ENCODE data around the gene CERKL. TPM values are rescaled to one million over a fixed set of nuclear protein-coding genes. Genes with fewer than 3 reads are reported as not detected.

CERKL gene
- total RNA-seq, 1 donor from 2014 or later, result not detected

DNA sequence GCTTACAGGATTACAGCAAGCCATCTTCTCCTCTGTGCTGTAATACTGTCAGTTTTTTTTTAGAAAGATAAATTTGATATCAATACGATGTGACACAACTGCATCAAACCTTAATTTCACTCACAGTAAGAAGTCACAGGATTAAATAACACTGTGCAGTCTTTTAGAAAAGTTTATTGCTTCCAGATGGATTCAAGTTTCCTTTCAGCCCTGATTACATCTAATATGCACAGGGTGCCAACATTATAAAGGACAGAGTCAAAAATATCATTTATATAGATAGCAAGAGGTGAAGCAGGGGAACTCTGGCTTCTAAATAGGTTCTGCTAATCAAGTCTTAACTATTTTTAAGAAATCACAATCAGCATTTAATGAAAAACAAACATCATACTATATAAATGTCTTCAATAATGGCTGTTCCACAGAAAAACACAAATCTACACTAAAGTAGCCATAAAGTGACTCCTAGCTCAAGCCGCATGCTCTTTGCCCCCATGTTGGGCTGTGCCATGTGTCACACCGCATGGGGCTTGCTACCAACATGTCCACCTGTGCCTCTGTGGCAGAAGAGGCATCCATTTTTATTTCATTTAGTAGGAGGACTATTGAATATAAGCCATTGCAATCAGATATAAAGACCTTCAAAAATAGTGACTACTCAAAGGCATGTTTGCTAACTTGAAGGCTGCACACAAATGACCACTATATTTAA, 35.0 kb downstream of the CERKL start:
- Histone ChIP-seq H3K9ac (no peak overlapping the region), H3K36me3 (no peaks in the 10 kb centered on the region), H2AFZ (replicated peaks) (no peak overlapping the region), H3K4me1 (no peaks in the 10 kb centered on the region), H3K27me3 (no peaks in the 10 kb centered on the region), H3K79me2 (ENCODE audit: low read depth) (no peaks in the 10 kb centered on the region), H3K27ac (no peak overlapping the region), H3F3A (ENCODE audit: low read depth) (no peaks in the 10 kb centered on the region), H3K9me3 (ENCODE audit: low read depth) (no peaks in the 10 kb centered on the region), H3K4me2 (no peak overlapping the region), H3K4me3 (no peak overlapping the region), H4K20me1 (ENCODE audit: low read depth) (no peaks in the 10 kb centered on the region)
- TF ChIP-seq EZH2phosphoT487 (IDR thresholded peaks at IDR 0.05) (no peak), EZH2 (IDR thresholded peaks at IDR 0.05) (no peak)
- TF ChIP-seq, protein P1, sequence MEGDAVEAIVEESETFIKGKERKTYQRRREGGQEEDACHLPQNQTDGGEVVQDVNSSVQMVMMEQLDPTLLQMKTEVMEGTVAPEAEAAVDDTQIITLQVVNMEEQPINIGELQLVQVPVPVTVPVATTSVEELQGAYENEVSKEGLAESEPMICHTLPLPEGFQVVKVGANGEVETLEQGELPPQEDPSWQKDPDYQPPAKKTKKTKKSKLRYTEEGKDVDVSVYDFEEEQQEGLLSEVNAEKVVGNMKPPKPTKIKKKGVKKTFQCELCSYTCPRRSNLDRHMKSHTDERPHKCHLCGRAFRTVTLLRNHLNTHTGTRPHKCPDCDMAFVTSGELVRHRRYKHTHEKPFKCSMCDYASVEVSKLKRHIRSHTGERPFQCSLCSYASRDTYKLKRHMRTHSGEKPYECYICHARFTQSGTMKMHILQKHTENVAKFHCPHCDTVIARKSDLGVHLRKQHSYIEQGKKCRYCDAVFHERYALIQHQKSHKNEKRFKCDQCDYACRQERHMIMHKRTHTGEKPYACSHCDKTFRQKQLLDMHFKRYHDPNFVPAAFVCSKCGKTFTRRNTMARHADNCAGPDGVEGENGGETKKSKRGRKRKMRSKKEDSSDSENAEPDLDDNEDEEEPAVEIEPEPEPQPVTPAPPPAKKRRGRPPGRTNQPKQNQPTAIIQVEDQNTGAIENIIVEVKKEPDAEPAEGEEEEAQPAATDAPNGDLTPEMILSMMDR (IDR thresholded peaks at IDR 0.05), result no peak
- no peak overlapping the region for H3K27ac Mint-ChIP-seq
- no peak overlapping the region for H3K4me3 Mint-ChIP-seq
- no peaks in the 10 kb centered on the region for H3K4me1 Mint-ChIP-seq
- peaks cover 6% of the 10 kb centered on the region for H3K27me3 Mint-ChIP-seq (ENCODE audit: insufficient read depth, low read depth)
- H3K36me3 Mint-ChIP-seq, result no peaks in the 10 kb centered on the region
- no peaks in the 10 kb centered on the region for H3K9me3 Mint-ChIP-seq
- no peak for DNase-seq (ENCODE audit: low spot score)

DNA sequence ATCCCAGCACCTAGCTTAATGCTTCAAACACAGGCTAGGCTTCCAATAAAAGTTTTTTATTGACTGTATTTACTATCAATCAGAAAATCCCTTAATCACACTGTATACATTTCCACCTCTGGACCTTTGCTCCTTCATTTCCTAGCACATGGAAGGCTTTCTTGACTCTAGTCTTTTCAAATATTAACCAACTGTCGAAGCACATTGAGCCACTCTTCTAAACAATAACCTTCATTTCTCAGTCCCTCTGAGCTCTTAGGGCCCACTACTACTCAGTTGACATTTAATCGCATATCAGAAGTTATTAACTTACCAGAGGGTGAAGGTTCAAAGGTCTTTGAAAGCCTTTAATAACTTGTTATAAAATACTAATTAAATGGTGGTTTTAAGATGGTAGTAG, 37.4 kb downstream of the CERKL start:
- H3K36me3 Mint-ChIP-seq, result no peaks in the 10 kb centered on the region
- H4K20me1 ChIP-seq (ENCODE audit: low read depth), result no peaks in the 10 kb centered on the region
- H3K4me1 Mint-ChIP-seq, result no peaks in the 10 kb centered on the region
- H3K4me1 ChIP-seq, result no peaks in the 10 kb centered on the region
- no peaks in the 10 kb centered on the region for H3K27me3 ChIP-seq
- H3K4me3 ChIP-seq, result no peak overlapping the region
- no peaks in the 10 kb centered on the region for H3K36me3 ChIP-seq
- H3K4me2 ChIP-seq, result no peak overlapping the region
- DNase-seq (ENCODE audit: low spot score), result no peak
- no peaks in the 10 kb centered on the region for H3K9me3 Mint-ChIP-seq
- TF ChIP-seq EZH2 (IDR thresholded peaks at IDR 0.05), result no peak
- TF ChIP-seq EZH2phosphoT487 (IDR thresholded peaks at IDR 0.05), result no peak
- TF ChIP-seq, protein P1 (IDR thresholded peaks at IDR 0.05), result no peak
- H3K9me3 ChIP-seq (ENCODE audit: low read depth), result no peaks in the 10 kb centered on the region
- no peaks in the 10 kb centered on the region for H3F3A ChIP-seq (ENCODE audit: low read depth)
- no peaks in the 10 kb centered on the region for H3K79me2 ChIP-seq (ENCODE audit: low read depth)
- H3K27ac ChIP-seq, result no peak overlapping the region
- no peak overlapping the region for H3K27ac Mint-ChIP-seq
- H3K4me3 Mint-ChIP-seq, result no peak overlapping the region
- no peaks in the 10 kb centered on the region for H3K27me3 Mint-ChIP-seq (ENCODE audit: insufficient read depth, low read depth)
- H2AFZ ChIP-seq (replicated peaks), result no peak overlapping the region
- H3K9ac ChIP-seq, result no peak overlapping the region

- no peak overlapping the region for H3K27ac Mint-ChIP-seq
- H3K4me2 ChIP-seq, result no peak overlapping the region
Measured at GRCh38 chr2:181616715-181617114, 40.2 kb downstream of the CERKL start.

More at GRCh38 chr2:181616715-181617114, 40.2 kb downstream of the CERKL start:
- Mint-ChIP-seq H3K36me3 (no peaks in the 10 kb centered on the region), H3K27me3 (ENCODE audit: insufficient read depth, low read depth) (no peaks in the 10 kb centered on the region), H3K9me3 (no peaks in the 10 kb centered on the region), H3K4me3 (no peak overlapping the region), H3K4me1 (no peaks in the 10 kb centered on the region)
- H3K27me3 ChIP-seq, result no peaks in the 10 kb centered on the region
- H3K4me1 ChIP-seq, result no peaks in the 10 kb centered on the region
- H3F3A ChIP-seq (ENCODE audit: low read depth), result no peaks in the 10 kb centered on the region
- TF ChIP-seq, protein P1 (IDR thresholded peaks at IDR 0.05), result no peak
- TF ChIP-seq EZH2 (IDR thresholded peaks at IDR 0.05), result no peak
- TF ChIP-seq EZH2phosphoT487 (IDR thresholded peaks at IDR 0.05), result no peak
- no peaks in the 10 kb centered on the region for H3K79me2 ChIP-seq (ENCODE audit: low read depth)
- no peaks in the 10 kb centered on the region for H3K36me3 ChIP-seq
- H4K20me1 ChIP-seq (ENCODE audit: low read depth), result no peaks in the 10 kb centered on the region
- no peak overlapping the region for H2AFZ ChIP-seq (replicated peaks)
- no peak overlapping the region for H3K27ac ChIP-seq
- H3K9me3 ChIP-seq (ENCODE audit: low read depth), result no peaks in the 10 kb centered on the region
- no peak overlapping the region for H3K9ac ChIP-seq
- no peak for DNase-seq (ENCODE audit: low spot score)
- no peak overlapping the region for H3K4me3 ChIP-seq
